ENCODE measurements around the gene RHOBTB3.
A peak's percentile ranks its signal among the peaks of the same experiment; 100 is the strongest.
"Not testable (repeated sequence)": the region's sequence is repeated elsewhere in the genome, so short reads cannot be mapped to it uniquely, and the experiment has no call there.

Gene RHOBTB3

DNA sequence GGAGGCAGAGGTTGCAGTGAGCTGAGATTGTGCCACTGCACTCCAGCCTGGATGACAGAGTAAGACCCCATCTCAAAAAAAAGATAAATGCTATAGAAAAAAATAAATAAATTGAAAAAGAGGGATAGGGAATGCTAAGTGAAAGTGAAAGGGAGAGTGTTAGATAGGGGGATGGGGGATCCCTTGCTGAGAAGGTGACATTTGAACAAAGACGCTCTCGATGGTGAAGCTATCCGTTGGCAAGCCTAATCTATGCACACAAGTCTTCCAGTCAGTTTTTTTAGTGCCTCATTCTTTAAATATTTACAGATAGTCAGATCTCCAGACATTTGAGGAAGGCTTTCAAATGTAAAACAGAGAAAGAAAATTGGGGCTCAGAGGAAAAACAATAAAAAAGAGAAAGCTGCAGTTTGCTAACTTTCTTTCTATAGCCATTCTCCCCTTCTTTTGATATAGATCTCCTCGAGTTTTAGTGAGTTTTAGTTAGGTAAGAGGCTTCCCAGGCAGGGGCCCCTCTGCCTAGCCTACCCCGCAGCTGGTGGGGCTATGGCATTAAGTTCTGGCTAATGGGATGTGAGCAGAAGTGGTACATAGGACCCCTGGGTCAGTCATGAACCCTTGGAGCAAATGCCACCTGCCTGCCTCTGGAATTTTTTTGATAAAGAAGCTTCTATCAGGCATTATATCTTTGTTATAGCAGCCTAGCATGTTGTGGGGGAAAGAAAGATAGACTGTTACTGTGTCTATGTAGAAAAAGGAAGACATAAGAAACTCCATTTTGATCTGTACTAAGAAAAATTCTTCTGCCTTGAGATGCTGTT is 79.4 kb downstream of the RHOBTB3 start:
- no peaks in the 10 kb centered on the region for H3K27me3 ChIP-seq (ENCODE audit: control insufficient read depth, insufficient read depth, low read length)
- H3K9ac ChIP-seq (ENCODE audit: low read length): no peak overlapping the region
- no peaks in the 10 kb centered on the region for H3K36me3 ChIP-seq (ENCODE audit: control insufficient read depth, low read depth, low read length)
- peaks cover 23% of the 10 kb centered on the region for H3K4me1 ChIP-seq (ENCODE audit: control insufficient read depth, low read depth, low read length)
- no peaks in the 10 kb centered on the region for H3K9me3 ChIP-seq (ENCODE audit: control insufficient read depth, low read depth, low read length)
- peak overlapping the region; percentile 26 for H3K4me3 ChIP-seq (ENCODE audit: low read length)
- H3K27ac ChIP-seq (ENCODE audit: low read length): no peak overlapping the region

GRCh38 chr5:95811126-95811423 is 79.9 kb downstream of the RHOBTB3 start:
- not testable (repeated sequence) for H3K36me3 ChIP-seq (ENCODE audit: control insufficient read depth, low read depth, low read length); H3K27me3 ChIP-seq (ENCODE audit: control insufficient read depth, insufficient read depth, low read length); H3K27ac ChIP-seq (ENCODE audit: low read length); H3K9ac ChIP-seq (ENCODE audit: low read length); H3K4me3 ChIP-seq (ENCODE audit: low read length); H3K9me3 ChIP-seq (ENCODE audit: control insufficient read depth, low read depth, low read length)
- peaks cover 23% of the 10 kb centered on the region for H3K4me1 ChIP-seq (ENCODE audit: control insufficient read depth, low read depth, low read length)

- H3K9ac ChIP-seq (ENCODE audit: low read length); H3K27ac ChIP-seq (ENCODE audit: low read length); H3K36me3 ChIP-seq (ENCODE audit: control insufficient read depth, low read depth, low read length); H3K9me3 ChIP-seq (ENCODE audit: control insufficient read depth, low read depth, low read length); H3K27me3 ChIP-seq (ENCODE audit: control insufficient read depth, insufficient read depth, low read length); H3K4me3 ChIP-seq (ENCODE audit: low read length): not testable (repeated sequence)
- peaks cover 23% of the 10 kb centered on the region for H3K4me1 ChIP-seq (ENCODE audit: control insufficient read depth, low read depth, low read length)
These were observed 80.4 kb downstream of the RHOBTB3 start for GRCh38 chr5:95811461-95812073.

DNA sequence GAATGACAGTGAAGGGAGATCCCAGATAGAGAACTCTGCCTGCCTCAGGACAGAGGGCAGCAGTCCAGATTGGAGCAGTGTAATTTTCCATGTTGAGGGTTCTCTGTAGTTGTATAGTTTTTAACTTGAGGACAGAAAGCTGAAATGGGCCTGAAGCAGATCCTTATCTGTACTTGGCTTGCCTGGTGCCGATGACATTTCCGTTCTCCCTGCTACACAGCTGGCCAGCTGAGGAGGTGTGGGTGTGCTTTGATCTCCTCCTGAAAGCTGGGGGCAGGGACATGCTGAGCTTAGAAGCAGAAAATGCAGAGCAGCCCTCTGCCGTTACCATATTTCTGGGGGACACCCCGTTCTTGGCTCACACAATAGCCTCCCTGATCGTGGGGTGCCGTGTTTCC is 80.9 kb downstream of the RHOBTB3 start:
- peaks cover 23% of the 10 kb centered on the region for H3K4me1 ChIP-seq (ENCODE audit: control insufficient read depth, low read depth, low read length)
- no peak overlapping the region for H3K9ac ChIP-seq (ENCODE audit: low read length)
- H3K36me3 ChIP-seq (ENCODE audit: control insufficient read depth, low read depth, low read length): no peaks in the 10 kb centered on the region
- no peaks in the 10 kb centered on the region for H3K9me3 ChIP-seq (ENCODE audit: control insufficient read depth, low read depth, low read length)
- H3K27me3 ChIP-seq (ENCODE audit: control insufficient read depth, insufficient read depth, low read length): no peaks in the 10 kb centered on the region
- H3K4me3 ChIP-seq (ENCODE audit: low read length): no peak overlapping the region
- H3K27ac ChIP-seq (ENCODE audit: low read length): no peak overlapping the region

GRCh38 chr5:95813035-95813434 is 81.9 kb downstream of the RHOBTB3 start:
- H3K4me3 ChIP-seq (ENCODE audit: low read length); H3K36me3 ChIP-seq (ENCODE audit: control insufficient read depth, low read depth, low read length); H3K9ac ChIP-seq (ENCODE audit: low read length); H3K27me3 ChIP-seq (ENCODE audit: control insufficient read depth, insufficient read depth, low read length); H3K9me3 ChIP-seq (ENCODE audit: control insufficient read depth, low read depth, low read length); H3K27ac ChIP-seq (ENCODE audit: low read length): not testable (repeated sequence)
- peaks cover 29% of the 10 kb centered on the region for H3K4me1 ChIP-seq (ENCODE audit: control insufficient read depth, low read depth, low read length)

DNA sequence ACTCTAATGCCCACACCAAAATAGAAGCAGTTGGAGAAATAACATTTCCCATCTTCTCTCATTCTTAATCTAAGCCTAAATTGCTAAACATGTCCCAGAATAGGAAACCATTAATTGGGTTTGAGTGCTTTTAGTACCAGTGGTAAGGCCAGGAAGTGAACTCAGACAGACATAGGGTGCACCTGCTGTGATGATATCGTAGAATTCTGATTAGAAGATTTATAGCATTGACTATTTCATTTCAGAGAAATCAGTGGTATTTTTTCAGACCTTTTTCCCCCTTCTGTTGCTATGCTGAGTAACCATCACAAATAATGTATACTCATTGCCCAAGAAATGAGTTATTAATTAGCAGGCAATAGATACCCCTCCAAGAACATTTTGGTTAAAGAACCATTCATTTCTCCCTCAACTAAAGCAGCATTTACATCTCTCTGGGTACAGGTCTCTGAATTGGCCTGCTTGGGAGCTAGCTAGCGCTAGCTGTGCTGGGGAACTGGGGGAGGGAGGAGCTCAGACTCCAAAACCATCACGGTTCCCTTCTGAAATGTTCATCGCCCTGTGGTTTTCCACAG is 84.1 kb downstream of the RHOBTB3 start:
- Histone ChIP-seq H3K4me1 (ENCODE audit: control insufficient read depth, low read depth, low read length) (peaks cover 16% of the 10 kb centered on the region), H3K27me3 (ENCODE audit: control insufficient read depth, insufficient read depth, low read length) (no peaks in the 10 kb centered on the region), H3K27ac (ENCODE audit: low read length) (no peak overlapping the region), H3K9ac (ENCODE audit: low read length) (no peak overlapping the region), H3K9me3 (ENCODE audit: control insufficient read depth, low read depth, low read length) (no peaks in the 10 kb centered on the region), H3K36me3 (ENCODE audit: control insufficient read depth, low read depth, low read length) (no peaks in the 10 kb centered on the region), H3K4me3 (ENCODE audit: low read length) (no peak overlapping the region)

DNA sequence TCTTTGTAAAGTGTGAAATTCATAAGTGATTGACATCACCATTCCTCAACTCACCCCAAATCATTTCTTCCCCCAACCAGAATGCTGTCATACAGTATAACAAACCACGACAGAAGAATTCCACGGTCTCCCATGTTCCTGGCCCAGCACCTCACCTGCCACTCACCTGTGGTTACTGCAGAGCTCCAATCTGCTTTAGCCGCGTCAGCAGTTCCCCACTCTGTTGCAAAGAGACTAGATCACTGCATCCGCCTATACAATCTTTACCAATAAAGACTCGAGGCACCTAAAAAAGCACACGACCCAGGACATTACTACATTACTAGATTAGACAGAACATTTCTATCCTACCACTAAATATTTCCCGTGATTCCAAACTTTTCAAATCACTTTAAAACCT is 85.2 kb downstream of the RHOBTB3 start:
- peaks cover 10% of the 10 kb centered on the region for H3K4me1 ChIP-seq (ENCODE audit: control insufficient read depth, low read depth, low read length)
- no peak overlapping the region for H3K4me3 ChIP-seq (ENCODE audit: low read length)
- no peak overlapping the region for H3K9ac ChIP-seq (ENCODE audit: low read length)
- no peak overlapping the region for H3K27ac ChIP-seq (ENCODE audit: low read length)
- H3K27me3 ChIP-seq (ENCODE audit: control insufficient read depth, insufficient read depth, low read length): no peaks in the 10 kb centered on the region
- H3K36me3 ChIP-seq (ENCODE audit: control insufficient read depth, low read depth, low read length): no peaks in the 10 kb centered on the region
- no peaks in the 10 kb centered on the region for H3K9me3 ChIP-seq (ENCODE audit: control insufficient read depth, low read depth, low read length)

- peaks cover 15% of the 10 kb centered on the region for H3K4me1 ChIP-seq (ENCODE audit: control insufficient read depth, low read depth, low read length)
- H3K9ac ChIP-seq (ENCODE audit: low read length): no peak overlapping the region
- no peak overlapping the region for H3K27ac ChIP-seq (ENCODE audit: low read length)
- H3K36me3 ChIP-seq (ENCODE audit: control insufficient read depth, low read depth, low read length): no peaks in the 10 kb centered on the region
- no peaks in the 10 kb centered on the region for H3K27me3 ChIP-seq (ENCODE audit: control insufficient read depth, insufficient read depth, low read length)
- H3K9me3 ChIP-seq (ENCODE audit: control insufficient read depth, low read depth, low read length): no peaks in the 10 kb centered on the region
- no peak overlapping the region for H3K4me3 ChIP-seq (ENCODE audit: low read length)
These were observed 85.6 kb downstream of the RHOBTB3 start for GRCh38 chr5:95816776-95817175.

DNA sequence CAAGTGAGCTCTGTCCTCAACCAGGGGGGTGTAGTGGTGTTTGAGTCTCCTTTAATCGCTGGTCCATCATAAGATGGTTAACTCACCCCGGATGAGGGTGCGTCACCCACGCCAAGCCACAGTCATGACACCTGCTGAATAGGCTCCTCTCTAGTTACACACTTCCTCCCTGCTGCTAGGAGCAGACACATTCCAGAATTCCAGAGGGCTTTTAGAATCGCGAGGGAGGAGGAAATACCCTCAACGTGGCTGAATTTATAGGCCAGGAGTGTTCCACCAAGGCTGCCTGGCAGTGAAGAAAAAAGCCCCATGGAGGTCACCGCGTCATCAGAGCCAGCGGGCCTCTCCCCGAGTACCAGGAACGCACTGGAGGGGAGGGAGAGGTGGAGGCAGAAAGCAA is 86.3 kb downstream of the RHOBTB3 start:
- Histone ChIP-seq H3K27me3 (ENCODE audit: control insufficient read depth, insufficient read depth, low read length) (no peaks in the 10 kb centered on the region), H3K27ac (ENCODE audit: low read length) (no peak overlapping the region), H3K4me3 (ENCODE audit: low read length) (no peak overlapping the region), H3K4me1 (ENCODE audit: control insufficient read depth, low read depth, low read length) (peaks cover 16% of the 10 kb centered on the region), H3K9me3 (ENCODE audit: control insufficient read depth, low read depth, low read length) (no peaks in the 10 kb centered on the region), H3K36me3 (ENCODE audit: control insufficient read depth, low read depth, low read length) (no peaks in the 10 kb centered on the region), H3K9ac (ENCODE audit: low read length) (no peak overlapping the region)

- H3K27me3 ChIP-seq (ENCODE audit: control insufficient read depth, insufficient read depth, low read length): no peaks in the 10 kb centered on the region
- H3K9ac ChIP-seq (ENCODE audit: low read length): no peak overlapping the region
- no peak overlapping the region for H3K27ac ChIP-seq (ENCODE audit: low read length)
- no peaks in the 10 kb centered on the region for H3K9me3 ChIP-seq (ENCODE audit: control insufficient read depth, low read depth, low read length)
- H3K4me3 ChIP-seq (ENCODE audit: low read length): no peak overlapping the region
- no peaks in the 10 kb centered on the region for H3K36me3 ChIP-seq (ENCODE audit: control insufficient read depth, low read depth, low read length)
- peaks cover 25% of the 10 kb centered on the region for H3K4me1 ChIP-seq (ENCODE audit: control insufficient read depth, low read depth, low read length)
These were observed 87.3 kb downstream of the RHOBTB3 start for GRCh38 chr5:95818181-95819147.
